GM21576 (cell line): ENCODE data around the gene MYB.
"Not testable (repeated sequence)": the region's sequence is repeated elsewhere in the genome, so short reads cannot be mapped to it uniquely, and the experiment has no call there.

Source experiments
- ATAC-seq: cut with Tn5 transposase; IDR thresholded peaks from one replicate; pipeline ENCODE4 v1.9.1; 2021; ENCODE audit warnings: mild to moderate bottlenecking, moderate library complexity; ENCODE audit not compliant: unreplicated experiment

The MYB gene

DNA sequence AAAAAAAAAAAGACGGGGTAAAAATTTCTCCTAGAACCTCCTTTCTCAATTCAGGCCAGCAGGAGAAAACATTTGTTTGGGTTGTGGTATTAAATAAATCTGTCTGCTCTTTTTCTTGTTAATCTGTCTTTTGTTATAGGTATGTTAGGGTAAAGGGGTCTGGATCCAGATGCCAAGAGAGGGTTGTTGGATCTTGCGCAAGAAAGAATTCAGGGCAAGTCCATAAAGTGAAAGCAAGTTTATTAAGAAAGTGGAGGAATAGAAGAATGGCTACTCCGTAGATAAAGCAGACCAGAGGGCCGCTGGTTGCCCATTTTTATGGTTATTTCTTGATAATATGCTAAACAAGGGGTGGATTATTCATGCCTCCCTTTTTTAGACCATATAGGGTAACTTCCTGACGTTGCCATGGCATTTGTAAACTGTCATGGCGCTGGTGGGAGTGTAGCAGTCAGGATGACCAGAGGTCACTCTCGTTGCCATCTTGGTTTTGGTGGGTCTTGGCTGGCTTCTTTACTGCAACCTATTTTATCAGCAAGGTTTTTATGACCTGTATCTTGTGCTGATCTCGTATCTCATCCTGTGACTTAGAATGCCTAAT is 65.4 kb downstream of the MYB start:
- not testable (repeated sequence) for ATAC-seq

DNA sequence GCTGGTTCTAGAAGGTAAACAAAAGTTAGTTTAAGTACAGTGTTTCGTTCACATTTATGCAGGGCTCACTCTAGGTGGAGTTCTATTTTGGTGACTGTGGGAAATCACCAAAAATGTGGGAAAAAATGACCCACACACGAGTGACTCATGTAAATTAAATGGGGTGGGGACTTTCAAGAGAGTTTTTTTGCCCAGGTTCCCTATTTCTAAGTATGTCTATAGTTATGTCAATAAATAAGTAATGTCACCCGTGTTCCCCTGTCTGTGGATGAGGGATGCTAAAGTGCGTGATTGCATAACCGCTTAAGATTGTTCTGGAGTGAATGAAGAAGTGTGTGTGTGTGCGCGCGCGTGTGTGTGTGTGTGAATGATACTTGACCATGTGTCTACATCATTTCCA is 69.1 kb downstream of the MYB start:
- ATAC-seq: no peak

DNA sequence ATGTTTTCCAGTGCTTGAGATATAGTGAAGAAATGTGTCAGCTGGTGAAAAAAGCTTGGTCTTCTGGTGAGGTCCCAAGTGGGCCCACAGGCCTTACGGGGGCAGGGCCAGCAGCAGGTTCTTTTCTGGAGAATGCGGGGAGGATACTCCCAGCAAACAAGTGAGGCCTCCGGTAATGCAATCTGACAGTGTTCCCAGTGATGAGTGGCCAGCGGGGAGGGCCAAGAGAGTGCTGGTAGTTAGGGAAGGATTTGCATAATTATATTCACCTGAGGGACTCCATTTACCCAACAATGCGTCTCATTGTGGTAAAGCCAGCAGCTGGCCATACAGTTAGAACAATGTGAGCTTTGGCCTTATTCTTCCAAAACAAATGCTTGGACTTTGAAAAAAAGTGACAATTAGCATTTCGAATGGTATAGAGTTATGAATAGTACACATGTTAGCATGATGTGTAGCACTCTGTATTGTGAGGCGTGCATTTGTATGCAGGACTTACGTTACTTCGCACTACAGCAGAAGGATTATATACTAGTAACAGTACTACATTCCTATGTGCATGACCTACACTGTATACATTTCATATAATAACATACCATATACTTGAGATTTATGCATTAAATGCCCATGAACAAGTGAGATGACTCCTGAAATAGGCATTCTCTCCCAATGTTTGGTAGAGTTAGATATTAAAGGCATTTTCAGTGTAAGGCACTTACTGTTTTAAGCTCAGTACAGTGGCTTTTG is 69.8 kb downstream of the MYB start:
- ATAC-seq: no peak

DNA sequence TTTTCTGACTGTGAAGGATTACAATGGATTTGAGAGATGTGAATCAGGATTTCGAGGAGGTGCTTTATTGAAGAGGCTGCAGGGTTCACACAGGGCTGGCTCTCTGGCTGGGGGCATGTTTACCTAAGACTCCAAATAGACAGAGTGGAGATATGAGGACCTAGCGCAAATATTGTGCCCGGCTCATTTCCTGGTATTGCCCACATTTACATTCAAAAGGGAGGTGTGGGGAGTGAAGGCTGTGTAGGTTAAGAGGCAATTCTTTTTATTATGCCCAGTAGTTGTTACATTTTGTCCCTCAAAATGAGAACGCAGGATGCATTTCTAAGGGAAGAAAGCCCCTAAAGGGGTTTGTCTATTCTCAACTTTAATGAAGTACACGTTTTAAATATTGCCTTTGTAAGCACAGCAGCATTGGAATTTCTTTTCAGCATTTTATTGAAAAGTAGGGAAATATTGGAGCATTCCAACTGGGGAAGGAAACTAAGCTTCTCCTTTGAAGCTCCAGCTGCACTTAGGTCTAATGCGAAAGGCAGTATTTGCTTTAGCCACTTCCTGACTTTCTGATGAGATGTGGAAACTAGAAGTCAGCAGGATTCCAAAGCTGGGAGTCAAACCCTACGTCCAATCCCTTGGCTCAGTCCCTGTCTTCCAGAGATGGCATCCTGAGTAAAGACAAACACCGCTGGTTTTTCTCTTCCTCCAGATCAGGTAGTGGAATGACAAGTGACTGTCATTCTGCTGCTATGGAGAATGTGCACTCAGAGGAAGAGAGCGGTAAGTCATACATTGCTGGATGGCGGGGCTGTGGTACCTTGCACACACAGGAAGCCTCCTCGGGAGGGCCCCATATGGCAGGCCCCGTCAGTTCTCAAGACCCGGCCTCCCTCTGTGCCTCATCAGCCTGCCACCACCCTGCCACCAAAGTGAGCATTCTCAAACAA is 70.7 kb downstream of the MYB start:
- ATAC-seq: no peak

DNA sequence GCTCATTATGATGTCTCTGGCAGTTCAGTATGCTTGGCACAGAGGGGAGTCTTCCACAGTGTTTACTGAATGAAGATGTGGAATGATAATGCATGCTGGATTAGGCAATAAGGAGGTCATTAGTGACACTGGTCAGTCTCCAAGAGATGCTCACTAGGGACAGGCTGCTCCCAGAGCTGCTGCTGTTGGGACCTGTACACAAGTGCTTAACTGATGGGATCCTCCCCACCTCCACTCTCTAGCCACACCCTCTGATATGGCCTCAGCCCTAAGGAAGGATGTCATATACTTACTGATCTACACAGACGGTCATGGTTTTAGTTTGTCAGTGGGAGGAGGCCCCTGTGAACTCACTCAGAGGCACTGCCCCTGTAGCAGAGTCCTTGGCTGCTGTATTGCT is 73.4 kb downstream of the MYB start:
- no peak for ATAC-seq

DNA sequence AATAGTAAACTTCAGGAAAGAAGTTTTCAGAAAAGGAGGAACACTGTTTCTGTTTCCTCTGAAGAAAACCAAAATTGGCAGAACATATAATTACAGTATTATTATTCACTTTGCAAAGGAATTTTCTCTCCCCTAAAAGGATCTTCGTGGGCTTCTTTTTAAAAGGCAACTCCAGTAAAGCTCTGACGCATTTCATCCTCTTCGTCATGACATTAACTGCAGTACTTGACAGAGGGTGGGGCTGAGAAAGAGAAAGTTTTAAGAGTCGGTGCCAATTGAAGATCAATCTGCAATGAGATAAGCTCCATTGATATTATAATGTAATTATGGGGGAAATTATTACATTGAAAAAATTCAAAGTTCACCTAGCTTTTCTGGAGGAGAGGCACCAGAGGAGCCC is 75.8 kb downstream of the MYB start:
- ATAC-seq: no peak

DNA sequence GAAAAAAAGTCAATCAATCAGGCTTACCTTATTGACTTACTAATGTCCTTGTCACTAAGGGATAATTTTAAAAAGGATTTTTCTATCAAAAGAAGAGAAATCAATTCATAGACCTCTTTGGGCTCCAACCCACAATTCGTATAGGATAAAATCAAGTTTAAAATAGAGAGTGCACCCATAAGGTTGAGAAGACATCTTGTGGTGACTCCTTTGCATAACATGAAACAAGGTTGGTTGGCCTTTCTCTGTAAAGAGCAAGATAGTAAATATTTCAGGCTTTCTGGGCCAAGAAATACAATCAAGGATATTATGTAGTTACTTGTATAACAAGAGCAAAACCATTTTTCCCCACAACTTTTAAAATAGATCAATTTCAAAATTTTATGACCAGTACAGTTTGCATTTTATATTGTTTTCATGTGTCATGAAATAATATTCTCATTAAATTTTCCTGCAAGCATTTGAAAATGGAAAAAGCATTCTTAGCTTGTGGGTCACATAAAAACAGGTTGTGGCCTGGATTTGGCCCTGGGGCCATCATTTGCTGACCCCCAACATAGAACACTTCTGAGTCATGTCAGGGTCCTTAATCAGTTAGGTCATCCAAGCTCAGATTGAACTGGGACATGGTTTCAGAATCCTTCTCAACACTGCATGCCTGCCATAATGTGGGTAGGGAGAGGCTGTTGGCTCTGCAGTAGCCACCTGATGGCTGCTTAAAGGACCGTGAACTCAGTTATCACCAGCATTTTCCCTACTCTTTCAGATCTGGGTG is 76.7 kb downstream of the MYB start:
- no peak for ATAC-seq

DNA sequence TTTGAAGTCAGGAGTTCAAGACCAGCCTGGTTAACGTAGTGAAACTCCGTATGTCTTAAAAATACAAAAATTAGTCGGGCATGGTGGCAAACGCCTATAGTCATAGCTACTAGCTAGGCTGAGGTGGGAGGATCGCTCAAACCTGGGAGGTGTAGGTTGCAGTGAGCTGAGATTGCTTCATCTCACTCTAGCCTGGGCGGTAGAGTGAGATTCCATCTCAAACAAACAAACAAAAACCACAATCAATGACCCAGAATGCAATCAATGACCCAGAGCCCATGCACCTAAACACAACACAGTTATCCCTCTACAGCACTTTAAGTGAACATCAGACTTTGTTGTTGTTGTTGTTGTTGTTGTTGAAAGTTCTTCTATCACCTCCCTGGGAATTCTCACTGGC is 77.9 kb downstream of the MYB start:
- ATAC-seq: no peak

DNA sequence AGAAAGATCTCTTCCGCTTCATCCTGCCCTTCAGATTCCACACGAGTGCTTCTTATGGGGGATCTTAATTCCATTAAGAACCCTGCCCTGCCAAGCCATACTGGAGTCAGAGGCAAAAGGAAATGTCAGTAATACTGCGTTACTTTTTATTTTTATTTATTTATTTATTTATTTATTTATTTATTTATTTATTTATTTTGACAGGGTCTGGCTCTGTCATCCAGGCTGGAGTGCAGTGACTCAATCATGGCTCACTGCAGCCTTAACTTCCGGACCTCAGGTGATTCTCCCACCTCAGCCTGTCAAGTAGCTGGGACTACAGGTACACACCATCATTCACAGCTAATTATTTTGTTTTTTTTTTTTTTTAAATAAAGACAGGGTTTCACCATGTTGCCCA is 79.5 kb downstream of the MYB start:
- ATAC-seq: no peak

DNA sequence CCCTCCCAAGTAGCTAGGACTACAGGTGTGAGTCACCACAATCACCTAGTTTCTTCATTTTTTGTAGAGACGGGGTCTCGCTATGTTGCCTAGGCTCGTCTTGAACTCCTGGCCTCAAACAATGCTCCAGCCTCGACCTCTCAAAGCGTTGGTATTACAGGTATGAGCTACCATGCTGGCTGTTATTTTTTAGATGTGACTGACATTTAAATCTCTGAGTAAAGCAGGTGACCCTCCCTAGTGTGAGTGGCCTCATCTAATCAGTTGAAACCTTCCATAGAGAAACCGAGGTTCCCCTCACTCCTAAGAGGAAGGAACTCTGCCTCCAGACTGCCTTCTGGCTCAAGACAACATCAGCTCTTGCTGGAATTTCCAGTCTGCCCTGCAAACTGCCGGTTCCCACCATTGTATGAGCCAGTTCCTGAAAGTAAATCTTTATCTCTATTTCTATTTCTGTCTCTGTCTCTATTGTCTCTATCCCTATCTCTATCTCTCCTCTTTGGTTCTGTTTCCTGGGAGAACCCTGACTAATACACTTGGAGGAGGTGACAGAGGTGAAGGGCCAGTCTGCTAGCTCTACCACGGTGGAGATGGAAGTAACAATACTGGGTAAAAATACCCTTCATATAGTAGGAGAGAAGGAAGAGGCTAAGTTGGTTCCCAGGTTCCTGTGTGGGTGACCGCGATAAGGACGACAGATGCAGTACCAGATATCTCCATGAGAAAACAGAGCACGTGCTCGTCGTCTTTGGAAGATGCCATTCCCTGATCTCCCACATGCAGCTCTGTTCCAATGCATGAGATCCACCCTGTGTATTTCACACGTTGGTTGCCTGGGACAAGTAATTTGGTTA is 81.0 kb downstream of the MYB start:
- ATAC-seq: no peak

DNA sequence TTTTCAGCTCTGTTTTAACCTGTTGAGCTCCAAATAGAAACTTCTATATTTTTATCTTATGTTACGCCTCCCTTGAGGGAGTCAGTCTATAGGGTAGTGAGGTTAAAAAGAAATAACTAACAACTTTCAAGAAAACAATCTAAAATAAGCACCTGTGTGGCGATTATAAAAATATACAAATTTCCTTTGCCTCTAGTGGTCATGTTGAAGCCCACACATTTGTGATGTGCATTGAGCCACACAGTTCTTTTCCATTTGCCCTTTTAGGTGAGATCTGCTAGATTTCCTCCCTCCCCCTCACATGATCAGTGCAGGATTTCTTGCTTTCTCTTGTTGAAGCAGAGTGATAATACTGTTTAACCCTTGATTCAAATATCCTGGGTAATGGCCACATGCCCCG is 84.2 kb downstream of the MYB start:
- ATAC-seq: no peak

DNA sequence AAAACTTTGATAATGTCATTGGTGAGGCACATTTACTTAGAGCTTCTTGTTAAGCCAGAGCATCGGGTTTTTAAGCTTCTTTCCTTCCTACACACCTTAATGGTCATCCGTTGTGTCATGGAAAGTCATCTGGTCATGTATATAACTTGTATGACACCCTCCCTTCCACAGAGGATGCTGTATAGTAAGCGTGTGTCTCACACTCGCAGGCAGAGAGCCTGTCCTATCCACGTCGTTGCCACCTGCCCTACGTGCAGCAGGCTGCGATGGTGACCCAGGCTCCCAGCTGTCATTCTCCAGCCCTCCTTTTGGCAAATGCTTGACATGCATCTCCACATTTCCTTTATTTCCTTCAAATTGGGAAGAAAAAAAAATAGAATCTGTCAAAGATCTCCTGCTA is 85.6 kb downstream of the MYB start:
- ATAC-seq: no peak

DNA sequence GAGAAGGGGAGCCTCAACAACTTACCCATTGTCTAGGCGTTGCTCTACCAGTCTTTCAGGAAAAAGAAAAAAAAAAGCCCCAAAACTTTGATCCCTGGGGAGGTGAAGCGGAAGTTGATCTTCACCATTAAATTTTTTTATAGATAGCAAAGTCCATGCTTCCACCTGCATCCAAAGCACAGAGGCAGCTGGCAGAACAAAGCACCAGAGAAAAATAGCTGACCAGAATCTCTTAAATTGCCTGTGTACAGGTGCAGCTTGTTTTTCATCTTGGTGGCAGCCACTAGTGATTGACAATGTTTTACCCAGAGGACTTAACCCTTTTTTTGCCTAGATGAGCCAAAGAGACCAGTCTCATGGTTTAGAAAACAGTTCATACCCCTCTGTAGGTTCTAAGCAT is 86.0 kb downstream of the MYB start:
- no peak for ATAC-seq

DNA sequence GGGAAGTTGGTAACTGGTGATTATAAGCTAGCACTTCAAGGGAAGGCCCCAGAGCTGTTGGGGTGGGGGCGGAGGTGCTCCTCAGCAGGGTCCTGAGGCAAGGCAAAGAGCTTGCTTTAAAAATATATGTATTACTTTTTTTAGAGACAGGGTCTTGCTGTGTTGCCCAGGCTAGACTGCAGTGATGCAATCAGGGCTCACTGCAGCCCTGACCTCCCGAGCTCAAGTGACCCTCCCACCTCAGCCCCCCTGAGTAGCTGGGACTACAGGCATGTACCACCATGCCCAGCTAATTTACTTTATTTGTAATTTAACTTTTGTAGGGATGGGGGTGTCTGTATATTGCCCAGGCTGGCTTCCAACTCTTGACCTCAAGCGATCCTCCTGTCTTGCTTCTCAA is 87.2 kb downstream of the MYB start:
- ATAC-seq: no peak

DNA sequence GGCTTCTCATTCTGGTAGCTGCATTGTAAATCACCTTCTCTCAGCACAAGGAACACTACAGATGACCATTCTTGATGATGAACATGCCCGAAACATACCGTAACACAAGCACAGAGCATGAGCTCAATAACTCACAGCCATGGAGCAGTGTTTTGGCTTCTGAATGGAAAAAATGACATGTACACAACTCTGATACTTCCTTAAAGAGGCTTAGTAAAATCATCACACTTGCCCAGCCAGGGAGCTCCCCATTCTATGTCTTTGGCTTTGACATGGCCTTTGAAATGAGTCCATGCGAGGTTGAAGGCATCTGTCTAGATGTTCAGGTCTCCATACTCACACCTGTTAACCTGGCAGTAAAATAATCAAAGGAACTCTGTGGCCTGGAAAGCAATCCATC is 87.6 kb downstream of the MYB start:
- no peak for ATAC-seq
